ENCODE results near the gene LRBA.

Gene LRBA

DNA sequence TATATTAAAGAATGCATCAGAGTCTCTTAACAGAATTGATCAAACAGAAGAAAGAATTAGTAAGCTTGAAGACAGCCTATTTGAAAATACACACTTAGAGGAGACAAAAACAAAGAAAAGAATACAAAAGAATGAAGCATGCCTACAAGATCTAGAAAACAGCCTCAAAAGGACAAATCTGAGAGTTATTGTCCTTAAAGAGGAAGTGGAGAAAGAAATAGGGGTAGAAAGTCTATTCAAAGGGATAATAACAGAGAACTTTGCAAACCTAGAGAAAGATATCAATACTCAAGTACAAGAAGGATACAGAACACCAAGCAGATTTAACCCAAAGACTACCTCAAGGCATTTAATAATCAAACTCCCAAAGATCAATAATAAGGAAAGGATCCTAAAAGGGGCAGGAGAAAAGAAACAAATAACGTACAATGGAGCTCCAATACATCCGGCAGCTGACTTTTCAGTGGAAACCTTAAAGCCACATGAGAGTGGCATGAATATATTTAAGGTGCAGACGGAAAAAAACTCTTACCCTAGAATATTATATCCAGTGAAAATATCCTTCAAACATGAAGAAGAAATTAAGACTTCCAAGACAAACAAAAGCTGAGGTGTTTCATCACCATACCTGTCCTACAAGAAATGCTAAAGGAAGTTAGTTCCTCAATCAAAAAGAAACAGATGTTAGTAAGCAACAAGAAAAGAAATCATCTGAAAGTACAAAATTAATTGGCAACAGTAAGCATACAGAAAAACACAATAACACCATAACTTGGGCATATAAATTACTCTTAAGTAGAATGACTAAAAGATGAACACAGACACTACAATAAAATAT lies 36.1 kb downstream of the LRBA start:
- no peak for DNase-seq (ENCODE audit: low read depth)
- H3K4me3 ChIP-seq (ENCODE audit: low read depth, low read length): no peak overlapping the region
- TF ChIP-seq, protein P1, sequence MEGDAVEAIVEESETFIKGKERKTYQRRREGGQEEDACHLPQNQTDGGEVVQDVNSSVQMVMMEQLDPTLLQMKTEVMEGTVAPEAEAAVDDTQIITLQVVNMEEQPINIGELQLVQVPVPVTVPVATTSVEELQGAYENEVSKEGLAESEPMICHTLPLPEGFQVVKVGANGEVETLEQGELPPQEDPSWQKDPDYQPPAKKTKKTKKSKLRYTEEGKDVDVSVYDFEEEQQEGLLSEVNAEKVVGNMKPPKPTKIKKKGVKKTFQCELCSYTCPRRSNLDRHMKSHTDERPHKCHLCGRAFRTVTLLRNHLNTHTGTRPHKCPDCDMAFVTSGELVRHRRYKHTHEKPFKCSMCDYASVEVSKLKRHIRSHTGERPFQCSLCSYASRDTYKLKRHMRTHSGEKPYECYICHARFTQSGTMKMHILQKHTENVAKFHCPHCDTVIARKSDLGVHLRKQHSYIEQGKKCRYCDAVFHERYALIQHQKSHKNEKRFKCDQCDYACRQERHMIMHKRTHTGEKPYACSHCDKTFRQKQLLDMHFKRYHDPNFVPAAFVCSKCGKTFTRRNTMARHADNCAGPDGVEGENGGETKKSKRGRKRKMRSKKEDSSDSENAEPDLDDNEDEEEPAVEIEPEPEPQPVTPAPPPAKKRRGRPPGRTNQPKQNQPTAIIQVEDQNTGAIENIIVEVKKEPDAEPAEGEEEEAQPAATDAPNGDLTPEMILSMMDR (conservative IDR thresholded peaks at IDR 0.05; ENCODE audit: low read depth, low read length): no peak

DNA sequence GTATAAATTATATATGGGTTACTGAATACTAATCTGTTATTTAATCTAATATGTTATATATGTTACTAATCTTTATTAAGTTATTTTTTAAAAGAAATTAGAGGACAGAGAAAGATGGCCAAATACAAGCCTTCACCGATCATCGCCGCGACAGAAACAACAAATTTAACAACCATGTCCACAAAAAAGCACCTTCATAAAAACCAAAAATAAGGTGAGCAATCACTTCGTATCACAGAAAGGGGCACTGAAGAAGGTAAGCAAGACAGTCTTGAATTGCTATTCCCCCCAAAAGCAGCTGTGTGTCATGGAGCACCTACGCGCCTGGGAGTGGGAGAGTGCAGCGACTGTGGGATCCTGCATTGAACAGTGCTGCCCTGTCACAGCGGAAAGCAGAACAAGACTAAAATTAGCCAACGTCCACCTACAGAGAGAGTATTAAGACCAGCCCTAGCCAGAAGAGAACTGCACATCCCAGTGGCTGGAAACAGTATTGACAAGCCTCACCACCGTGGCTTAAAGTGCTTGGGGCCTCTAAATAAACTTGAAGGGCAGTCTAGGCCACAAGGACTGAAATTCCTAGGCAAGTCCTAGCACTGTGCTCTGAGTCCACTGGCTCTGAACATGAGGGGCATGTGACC lies 38.5 kb downstream of the LRBA start:
- H3K4me3 ChIP-seq (ENCODE audit: low read depth, low read length): no peak overlapping the region
- DNase-seq (ENCODE audit: low read depth): no peak
- TF ChIP-seq, protein P1 (conservative IDR thresholded peaks at IDR 0.05; ENCODE audit: low read depth, low read length): peak; percentile 13

DNA sequence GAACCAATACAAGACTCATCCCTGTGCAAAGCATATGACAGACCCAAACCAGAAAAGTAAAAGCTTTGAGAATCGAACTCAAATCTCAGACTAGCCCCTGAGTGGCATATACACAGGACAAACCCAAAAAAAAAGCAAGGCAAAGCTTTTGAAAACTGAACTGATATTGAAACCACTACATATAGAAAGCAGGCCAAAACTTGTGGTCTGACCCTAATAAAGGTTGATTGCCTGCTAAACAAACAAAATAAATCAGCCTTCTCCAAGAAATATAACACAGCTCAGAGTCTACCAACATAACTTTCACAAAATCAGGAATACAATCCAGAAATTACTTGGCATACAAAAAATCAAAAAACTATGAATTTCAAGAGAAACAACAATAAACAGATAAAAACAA lies 40.3 kb downstream of the LRBA start:
- TF ChIP-seq, protein P1 (conservative IDR thresholded peaks at IDR 0.05; ENCODE audit: low read depth, low read length): no peak
- no peak for DNase-seq (ENCODE audit: low read depth)
- no peak overlapping the region for H3K4me3 ChIP-seq (ENCODE audit: low read depth, low read length)

DNA sequence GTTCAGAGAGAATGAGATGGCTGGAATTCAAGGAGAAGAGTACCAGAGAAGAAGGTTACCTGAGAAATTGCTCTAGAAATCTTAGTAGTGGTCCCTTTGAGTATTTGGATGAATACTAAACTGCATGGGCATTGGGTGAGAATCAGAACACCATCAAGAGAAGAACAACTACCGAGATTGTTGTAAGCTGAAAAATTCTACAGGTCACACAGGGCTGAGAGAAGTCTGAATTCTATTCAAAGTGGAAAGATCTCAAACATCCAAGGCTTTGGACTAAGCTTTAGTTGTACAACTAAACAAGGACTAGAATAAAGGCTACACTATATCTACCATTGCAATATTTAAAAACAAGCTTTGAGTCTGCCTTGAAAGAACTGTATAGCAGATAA lies 40.8 kb downstream of the LRBA start:
- no peak overlapping the region for H3K4me3 ChIP-seq (ENCODE audit: low read depth, low read length)
- DNase-seq (ENCODE audit: low read depth): no peak
- TF ChIP-seq, protein P1 (conservative IDR thresholded peaks at IDR 0.05; ENCODE audit: low read depth, low read length): no peak

DNA sequence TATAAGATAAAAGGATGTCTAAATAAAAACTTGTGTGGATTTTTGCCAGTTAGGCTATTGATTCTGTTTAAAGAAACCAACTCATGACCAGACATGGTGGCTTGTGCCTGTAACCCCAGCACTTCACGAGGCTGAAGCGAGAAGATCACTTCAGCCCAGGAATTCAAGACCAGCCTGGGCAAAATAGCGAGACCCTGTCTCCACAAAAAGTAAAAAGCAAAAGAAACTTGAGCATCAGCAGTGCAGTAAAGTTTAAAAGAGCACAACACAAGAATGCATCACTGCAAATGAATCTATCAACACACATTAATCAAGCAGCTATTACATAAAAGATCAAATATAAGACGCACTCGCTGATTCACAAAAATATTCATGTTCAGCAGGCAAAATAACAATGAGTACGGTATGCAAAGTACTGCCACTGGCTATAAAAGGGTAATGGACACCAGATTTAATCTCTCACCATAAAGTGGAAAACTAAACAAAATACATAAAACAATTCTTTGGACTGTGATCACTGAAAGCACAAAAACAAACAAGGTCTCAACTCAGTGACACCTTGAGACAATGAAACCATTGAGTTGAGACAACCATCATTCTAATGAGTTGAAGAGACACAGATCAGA lies 41.3 kb downstream of the LRBA start:
- TF ChIP-seq, protein P1 (conservative IDR thresholded peaks at IDR 0.05; ENCODE audit: low read depth, low read length): no peak
- no peak overlapping the region for H3K4me3 ChIP-seq (ENCODE audit: low read depth, low read length)
- DNase-seq (ENCODE audit: low read depth): no peak

DNA sequence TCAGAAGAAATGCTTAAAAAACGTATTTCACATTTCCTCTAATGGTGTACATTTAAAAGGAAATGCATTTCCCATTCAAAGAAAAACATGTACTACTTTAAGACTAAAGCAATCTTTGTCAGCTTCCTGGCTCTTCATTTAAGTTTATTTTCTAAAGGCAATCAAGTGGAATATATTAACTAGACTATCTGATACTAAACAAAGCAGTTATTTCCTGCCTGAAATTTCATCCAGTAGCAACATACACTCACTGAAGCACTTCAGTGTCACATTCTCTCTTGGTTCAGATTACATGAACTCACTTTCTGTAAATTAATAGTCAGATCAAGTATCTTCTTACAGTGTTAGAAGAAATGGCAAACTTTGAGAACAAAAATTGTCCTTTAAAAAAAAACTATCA lies 42.5 kb downstream of the LRBA start:
- H3K4me3 ChIP-seq (ENCODE audit: low read depth, low read length): no peak overlapping the region
- TF ChIP-seq, protein P1 (conservative IDR thresholded peaks at IDR 0.05; ENCODE audit: low read depth, low read length): no peak
- DNase-seq (ENCODE audit: low read depth): peak; percentile 59

All from choroid plexus epithelial cell (primary cell).